K562 (cell line): ENCODE data around the gene CACNA2D2. TPM values are rescaled to one million over a fixed set of nuclear protein-coding genes. Genes with fewer than 3 reads are reported as not detected.

Source experiments
- ARID2 ChIP-seq: fragments of 450-650 bp; IDR thresholded peaks from 2 replicates; pipeline ENCODE4 v1.6.1; 2017; ENCODE audit warnings: antibody characterized with exemption, mild to moderate bottlenecking
- BCLAF1 ChIP-seq, 2 experiments: fragments of 450-650 bp in 1 of 2; IDR thresholded peaks; 2 replicates each; pipeline ENCODE4 v1.6.1; 2011 to 2017; ENCODE audit warnings: low read depth in 2 of 2, antibody characterized with exemption in 1 of 2, borderline replicate concordance in 1 of 2, low read length in 1 of 2, mild to moderate bottlenecking in 1 of 2, mixed read lengths in 1 of 2; ENCODE audit not compliant: control insufficient read depth in 1 of 2
- CBFA2T2 ChIP-seq: fragments of 450-650 bp; conservative IDR thresholded peaks from 2 replicates; pipeline ENCODE4 v1.6.1; 2017; ENCODE audit warnings: mild to moderate bottlenecking
- LARP7 ChIP-seq: fragments of 450-650 bp; IDR thresholded peaks from 2 replicates; pipeline ENCODE4 v1.6.1; 2016
- ZBTB40 ChIP-seq, 2 experiments: fragments of 450-650 bp in 1 of 2; sonication (generic) in 1 of 2; formaldehyde crosslinking in 1 of 2; IDR thresholded peaks; 2 replicates each; pipeline versions ENCODE4 v1.7.1 to v1.9.0; 2016 to 2022; ENCODE audit warnings: inconsistent platforms in 1 of 2, mild to moderate bottlenecking in 1 of 2, missing genetic modification reagents in 1 of 2
- ZHX1 ChIP-seq: fragments of 150-350 bp; conservative IDR thresholded peaks from 2 replicates; pipeline ENCODE4 v1.6.1; 2014; ENCODE audit warnings: low read length
- polyA plus RNA-seq, 8 experiments: library from polyadenylated mRNA; depleted of rRNA in 4 of 8; stranded (reverse) in 5 of 8; unstranded in 3 of 8; fragments of >200 nt; fragmentation: Nextera tagmentation in 2 of 8; fragmentation: Illumina TruSeq in 1 of 8; extraction: Ambion mirVana in 2 of 8; extraction: Trizol in 1 of 8; gene quantifications; 2 replicates each; pipeline versions ENCODE4 v1.2.1 to v1.2.3, GENCODE V29; 2011 to 2014; ENCODE audit warnings: inconsistent platforms in 1 of 8, missing spikeins in 1 of 8
- total RNA-seq, 7 experiments: library from RNA; depleted of rRNA in 6 of 7; stranded (reverse); fragments of >200 nt in 6 of 7; fragmentation: Illumina TruSeq in 2 of 7; extraction: Trizol in 2 of 7; gene quantifications; 2 replicates each; pipeline versions ENCODE4 v1.2.1 to v1.2.3, GENCODE V29; 2011 to 2021; ENCODE audit warnings: low replicate concordance in 1 of 7
- TF ChIP-seq, protein P1 (sequence below): fragments of 450-650 bp; conservative IDR thresholded peaks from 2 replicates; pipeline ENCODE4 v1.6.1; 2016; ENCODE audit warnings: missing genetic modification characterization, low read depth, mild to moderate bottlenecking, missing compliant biosample characterization, moderate library complexity

The CACNA2D2 gene
- total and polyA plus RNA-seq, 9 of the 15 experiments (the other 6 are each of a cell fraction or from before 2014, with no cell fraction given), result 0.11 to 0.58 (median 0.36) TPM; not detected in 2

- TF ChIP-seq BCLAF1 (IDR thresholded peaks at IDR 0.05; ENCODE audit: borderline replicate concordance in 1 of 2, control insufficient read depth in 1 of 2, low read depth in 2 of 2, low read length in 1 of 2) (no peak), ARID2 (no peak), LARP7 (no peak; the same call in 1 of the 2 replicates), CBFA2T2 (no peak), ZHX1 (no peak), ZBTB40 (IDR thresholded peaks at IDR 0.05) (no peak), ZBTB40 (CRISPR knock-in tag; IDR thresholded peaks at IDR 0.05) (no peak)
- TF ChIP-seq, protein P1, sequence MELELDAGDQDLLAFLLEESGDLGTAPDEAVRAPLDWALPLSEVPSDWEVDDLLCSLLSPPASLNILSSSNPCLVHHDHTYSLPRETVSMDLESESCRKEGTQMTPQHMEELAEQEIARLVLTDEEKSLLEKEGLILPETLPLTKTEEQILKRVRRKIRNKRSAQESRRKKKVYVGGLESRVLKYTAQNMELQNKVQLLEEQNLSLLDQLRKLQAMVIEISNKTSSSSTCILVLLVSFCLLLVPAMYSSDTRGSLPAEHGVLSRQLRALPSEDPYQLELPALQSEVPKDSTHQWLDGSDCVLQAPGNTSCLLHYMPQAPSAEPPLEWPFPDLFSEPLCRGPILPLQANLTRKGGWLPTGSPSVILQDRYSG, result no peak
Observed at GRCh38 chr3:50337175-50337861, 166.1 kb downstream of the CACNA2D2 start (continued).
